HS-5 (cell line): Measurements from ENCODE around the gene SORCS2.

Experiments
- DNase-seq: peaks from one replicate; pipeline ENCODE4 v3.0.0-alpha.2; 2012; ENCODE audit warnings: low read depth

SORCS2 gene

GRCh38 chr4:7618361-7618760 is 426.0 kb downstream of the SORCS2 start:
- DNase-seq: no peak

GRCh38 chr4:7620086-7620813 is 427.9 kb downstream of the SORCS2 start:
- DNase-seq: no peak

GRCh38 chr4:7620814-7621176 is 428.5 kb downstream of the SORCS2 start:
- no peak for DNase-seq

- no peak for DNase-seq
Measured at GRCh38 chr4:7621252-7622035, 429.1 kb downstream of the SORCS2 start.

- no peak for DNase-seq
Measured at GRCh38 chr4:7622371-7622770, 430.0 kb downstream of the SORCS2 start.

- no peak for DNase-seq
Measured at GRCh38 chr4:7623468-7623867, 431.1 kb downstream of the SORCS2 start.

- DNase-seq: no peak
Measured at GRCh38 chr4:7624396-7624980, 432.1 kb downstream of the SORCS2 start.

GRCh38 chr4:7625071-7625470 is 432.7 kb downstream of the SORCS2 start:
- DNase-seq: no peak

GRCh38 chr4:7626531-7626930 is 434.2 kb downstream of the SORCS2 start:
- DNase-seq: no peak

GRCh38 chr4:7627251-7628250 is 435.2 kb downstream of the SORCS2 start:
- no peak for DNase-seq

- DNase-seq: no peak
Measured at GRCh38 chr4:7628432-7628831, 436.1 kb downstream of the SORCS2 start.

- no peak for DNase-seq
Measured at GRCh38 chr4:7629501-7630254, 437.3 kb downstream of the SORCS2 start.

- DNase-seq: peak; percentile 76
Measured at GRCh38 chr4:7630568-7631287, 438.4 kb downstream of the SORCS2 start.

GRCh38 chr4:7631288-7632014 is 439.1 kb downstream of the SORCS2 start:
- no peak for DNase-seq

- no peak for DNase-seq
Measured at GRCh38 chr4:7632341-7632740, 440.0 kb downstream of the SORCS2 start.

- no peak for DNase-seq
Measured at GRCh38 chr4:7632971-7633370, 440.6 kb downstream of the SORCS2 start.

- no peak for DNase-seq
Measured at GRCh38 chr4:7634661-7635251, 442.4 kb downstream of the SORCS2 start.

GRCh38 chr4:7635445-7636239 is 443.3 kb downstream of the SORCS2 start:
- no peak for DNase-seq

- no peak for DNase-seq
Measured at GRCh38 chr4:7636240-7636508, 443.8 kb downstream of the SORCS2 start.
